HG03571 (cell line): ENCODE measurements around the gene IL15.

Experiments
- ATAC-seq: cut with Tn5 transposase; IDR thresholded peaks from one replicate; pipeline ENCODE4 v1.9.1; 2021; ENCODE audit not compliant: unreplicated experiment

IL15 gene

GRCh38 chr4:141761926-141762325 is 125.5 kb downstream of the IL15 start:
- no peak for ATAC-seq

GRCh38 chr4:141763374-141763773 is 127.0 kb downstream of the IL15 start:
- ATAC-seq, result no peak

- no peak for ATAC-seq
Observed at GRCh38 chr4:141768954-141769353, 132.6 kb downstream of the IL15 start.

- peak; percentile 61 for ATAC-seq
Observed at GRCh38 chr4:141771889-141772830, 135.8 kb downstream of the IL15 start.

DNA sequence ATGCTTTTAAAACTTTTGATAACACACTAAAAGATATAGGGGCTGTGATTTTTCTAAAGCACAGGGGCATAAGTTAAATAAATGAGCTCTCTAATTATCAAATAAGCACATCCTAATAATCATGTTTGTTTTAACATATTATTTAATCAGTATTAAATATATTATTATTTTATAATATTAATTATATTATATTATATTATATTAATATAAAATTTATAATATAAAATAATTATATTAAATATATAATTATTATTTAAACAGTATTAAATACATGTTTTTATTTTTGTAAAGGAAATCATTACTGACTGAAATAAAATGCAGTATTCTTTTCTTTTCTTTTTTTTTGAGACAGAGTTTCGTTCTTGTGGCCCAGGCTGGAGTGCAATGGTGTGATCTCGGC is 136.5 kb downstream of the IL15 start:
- no peak for ATAC-seq

DNA sequence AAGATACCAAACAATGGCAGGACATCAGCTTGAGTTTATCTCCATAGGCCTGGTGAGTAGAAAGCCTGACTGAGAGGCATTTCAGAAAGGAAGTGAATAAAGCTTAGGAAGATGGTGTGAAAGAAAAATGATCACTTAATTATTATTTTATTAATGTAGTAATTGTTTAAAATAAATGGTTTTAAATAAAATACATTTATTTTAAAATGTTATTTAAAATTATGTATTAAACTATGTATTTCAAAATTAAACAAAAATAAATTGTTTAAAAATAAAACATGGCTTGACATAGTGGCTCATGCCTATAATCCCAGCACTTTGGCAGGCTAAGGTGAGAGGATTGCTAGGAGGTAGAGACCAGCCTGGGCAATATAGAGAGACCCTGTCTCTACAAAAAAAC is 145.8 kb downstream of the IL15 start:
- no peak for ATAC-seq
